Cardiac fibroblast (primary cell): ENCODE results near the gene YPEL4.

Experiments
- DNase-seq, 2 donors: peaks; one replicate each; pipeline versions ENCODE4 v3.0.0 to v3.0.0-alpha.2; 2010; ENCODE audit warnings: low read depth in 2 of 2
- H3K4me3 ChIP-seq, 2 donors: replicated peaks in 1 of 2; 1 replicate in 1 of 2; 2 replicates in 1 of 2; pipeline ENCODE4 v1.5.1; 2011; ENCODE audit warnings: low read depth in 2 of 2, low read length in 2 of 2, mild to moderate bottlenecking in 2 of 2, moderate library complexity in 1 of 2
- CTCF ChIP-seq: IDR thresholded peaks from one replicate; pipeline ENCODE4 v1.5.1; 2011; ENCODE audit warnings: low read depth, mild to moderate bottlenecking, low read length, inconsistent platforms

The YPEL4 gene

DNA sequence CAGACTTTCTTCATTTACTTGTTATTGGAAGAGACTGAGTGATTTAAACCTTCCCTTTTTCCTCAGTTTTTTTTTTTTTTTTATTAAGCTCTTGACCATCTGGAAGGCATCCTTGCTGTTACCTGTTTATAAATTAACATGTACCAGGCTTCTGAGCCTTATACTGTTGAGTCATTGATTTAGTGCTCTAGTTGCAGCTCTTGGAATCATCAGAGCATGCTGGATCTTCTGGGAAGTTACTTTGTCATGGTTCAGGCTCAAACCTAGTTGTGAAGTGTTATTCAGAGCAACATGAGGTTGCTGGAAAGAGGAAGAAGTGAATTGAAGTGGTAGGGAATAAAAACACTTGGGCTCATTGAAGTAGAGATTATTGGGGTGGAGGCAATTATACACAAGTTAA lies 24.5 kb upstream of the YPEL4 start:
- no peak overlapping the region for H3K4me3 ChIP-seq
- no peak for DNase-seq
- TF ChIP-seq CTCF: no peak

GRCh38 chr11:57668434-57668782 lies 18.7 kb upstream of the YPEL4 start:
- no peak for TF ChIP-seq CTCF
- H3K4me3 ChIP-seq: peak overlapping the region; percentile 96 to 98
- no peak for DNase-seq

DNA sequence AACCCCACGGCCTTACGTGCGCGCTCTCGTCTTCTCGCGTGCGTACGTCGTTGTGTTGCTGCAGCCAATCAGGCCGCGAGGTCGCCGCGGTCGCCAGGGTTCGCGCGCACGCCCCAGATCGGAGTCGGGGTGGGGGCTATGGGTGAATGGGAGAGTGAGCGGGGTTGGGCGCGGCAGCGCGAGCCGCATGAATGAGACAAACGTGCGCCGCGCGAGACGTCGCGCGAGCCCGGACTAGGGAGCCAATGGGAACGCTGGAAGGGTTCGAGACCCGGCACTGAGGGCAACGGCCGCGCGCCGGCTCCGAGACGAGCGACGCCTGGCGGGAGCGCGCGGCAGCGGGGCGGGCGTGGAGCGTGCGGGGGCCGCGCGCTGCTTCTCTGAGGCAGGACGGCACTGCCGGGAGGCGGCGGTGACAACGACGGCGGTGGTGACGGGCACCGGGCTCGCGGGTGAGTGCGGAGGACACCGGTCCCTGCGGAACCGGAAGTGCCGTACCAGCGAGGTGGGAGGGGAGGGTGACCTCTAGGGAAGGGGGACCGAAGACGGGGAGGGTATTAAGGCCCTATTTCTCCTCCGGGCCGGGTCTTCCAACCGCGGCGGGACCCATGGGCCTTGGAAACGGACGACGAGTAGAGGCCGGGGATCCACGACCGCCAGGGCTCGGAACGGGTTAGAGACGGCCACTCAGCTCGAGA lies 18.2 kb upstream of the YPEL4 start, which contains the start of gene ZDHHC5:
TSS of gene ZDHHC5 (plus strand) at position 379 of the 698 bp plus-strand sequence. CDS start 4,977 bp downstream, outside the sequence.
- peak; percentile 100 for DNase-seq
- no peak for TF ChIP-seq CTCF
- peak within 1 kb of the TSS; percentile 96 to 98 for H3K4me3 ChIP-seq

DNA sequence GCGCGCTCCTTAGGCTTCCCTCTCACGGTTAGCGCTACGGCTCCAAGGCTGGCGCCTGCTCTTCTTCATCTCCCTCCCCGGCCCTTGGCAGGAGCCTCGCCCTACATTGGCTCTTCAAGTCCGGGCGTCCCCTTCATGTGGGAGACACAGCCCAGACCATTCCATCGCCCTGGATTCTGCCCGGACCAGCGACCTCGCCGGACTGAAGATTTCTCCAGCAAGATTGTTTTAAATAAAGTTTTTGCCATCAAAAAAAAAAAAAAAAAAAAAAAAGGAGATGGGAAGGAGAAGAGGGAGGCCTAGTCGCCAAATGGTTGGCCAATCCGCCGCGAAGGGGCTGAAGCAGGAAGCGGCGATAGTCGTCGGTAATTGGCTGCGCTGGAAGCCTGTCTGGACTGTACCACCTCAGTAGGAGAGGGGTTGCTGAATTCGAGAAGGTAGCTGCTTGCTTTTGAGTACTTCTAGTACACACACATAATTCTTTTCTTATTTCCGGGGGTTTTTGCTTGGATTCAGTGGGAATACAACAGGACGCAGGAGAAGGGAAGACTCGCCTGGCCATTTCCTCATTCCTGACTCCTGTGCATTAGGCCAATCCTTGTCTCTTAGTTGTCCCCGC lies 17.5 kb upstream of the YPEL4 start:
- no peak for TF ChIP-seq CTCF
- DNase-seq: peak; percentile 100
- H3K4me3 ChIP-seq: peak overlapping the region; percentile 96 to 98

- no peak overlapping the region for H3K4me3 ChIP-seq
- no peak for DNase-seq
- no peak for TF ChIP-seq CTCF
Observed at GRCh38 chr11:57663975-57664374, 14.3 kb upstream of the YPEL4 start.

GRCh38 chr11:57662893-57663292 lies 13.2 kb upstream of the YPEL4 start:
- DNase-seq: no peak
- no peak for TF ChIP-seq CTCF
- H3K4me3 ChIP-seq: no peak overlapping the region

DNA sequence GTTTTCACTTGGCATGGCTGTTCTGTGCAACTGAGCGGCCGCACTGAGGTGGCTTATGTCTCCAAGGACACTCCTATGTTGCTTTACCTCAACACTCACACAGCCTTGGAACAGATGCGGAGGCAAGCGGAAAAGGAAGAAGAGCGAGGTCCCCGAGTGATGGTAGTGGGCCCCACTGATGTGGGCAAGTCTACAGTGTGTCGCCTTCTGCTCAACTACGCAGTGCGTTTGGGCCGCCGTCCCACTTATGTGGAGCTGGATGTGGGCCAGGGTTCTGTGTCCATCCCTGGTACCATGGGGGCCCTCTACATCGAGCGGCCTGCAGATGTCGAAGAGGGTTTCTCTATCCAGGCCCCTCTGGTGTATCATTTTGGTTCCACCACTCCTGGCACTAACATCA lies 10.0 kb upstream of the YPEL4 start:
- no peak overlapping the region for H3K4me3 ChIP-seq
- no peak for DNase-seq
- TF ChIP-seq CTCF: no peak
